NB4 (cell line): ENCODE measurements around the gene TRIM29.
"Not testable (repeated sequence)": the region's sequence is repeated elsewhere in the genome, so short reads cannot be mapped to it uniquely, and the experiment has no call there.

Experiments
- DNase-seq: peaks from one replicate; pipeline ENCODE4 v3.0.0; 2010; ENCODE audit warnings: low read depth
- H3K4me3 ChIP-seq: one replicate; pipeline ENCODE4 v1.5.1; 2011; ENCODE audit warnings: mild to moderate bottlenecking, low read depth, low read length, moderate library complexity
- CTCF ChIP-seq: IDR thresholded peaks from one replicate; pipeline ENCODE4 v1.5.1; 2012; ENCODE audit warnings: low read depth, low read length
- MAX ChIP-seq: IDR thresholded peaks from 2 replicates; pipeline ENCODE4 v1.6.1; 2011; ENCODE audit warnings: low read depth, low read length
- MYC ChIP-seq: IDR thresholded peaks from 2 replicates; pipeline ENCODE4 v1.6.1; 2011; ENCODE audit warnings: low read depth, low read length
- POLR2A ChIP-seq: IDR thresholded peaks from 2 replicates; pipeline ENCODE4 v1.6.1; 2011; ENCODE audit warnings: mild to moderate bottlenecking; ENCODE audit not compliant: insufficient read length; ENCODE audit errors: extremely low read depth

TRIM29 gene

GRCh38 chr11:120180551-120181232, 42.8 kb upstream of the TRIM29 start:
- DNase-seq = peak; percentile 50
- no peak overlapping the region for H3K4me3 ChIP-seq
- peak; percentile 37 for TF ChIP-seq CTCF
- TF ChIP-seq MYC = no peak

GRCh38 chr11:120180063-120180462, 42.1 kb upstream of the TRIM29 start:
- not testable (repeated sequence) for DNase-seq, H3K4me3 ChIP-seq

- no peak for DNase-seq
- no peak overlapping the region for H3K4me3 ChIP-seq
- TF ChIP-seq MAX (no peak), CTCF (no peak), POLR2A (no peak), MYC (no peak)
These were observed 41.3 kb upstream of the TRIM29 start for GRCh38 chr11:120179057-120179672.

GRCh38 chr11:120178561-120179056, 40.7 kb upstream of the TRIM29 start:
- H3K4me3 ChIP-seq = no peak overlapping the region
- TF ChIP-seq POLR2A = no peak
- no peak for TF ChIP-seq CTCF
- no peak for TF ChIP-seq MYC
- no peak for TF ChIP-seq MAX
- DNase-seq = no peak

GRCh38 chr11:120174866-120175265, 37.0 kb upstream of the TRIM29 start:
- no peak overlapping the region for H3K4me3 ChIP-seq
- TF ChIP-seq CTCF = no peak
- no peak for TF ChIP-seq MYC
- no peak for TF ChIP-seq POLR2A
- no peak for TF ChIP-seq MAX
- peak; percentile 70 for DNase-seq

- no peak overlapping the region for H3K4me3 ChIP-seq
- DNase-seq = no peak
- TF ChIP-seq POLR2A = no peak
- no peak for TF ChIP-seq MAX
- TF ChIP-seq CTCF = no peak
These were observed 35.9 kb upstream of the TRIM29 start for GRCh38 chr11:120173807-120174206.
